HepG2 (cell line): ENCODE data around the gene PIEZO1. TPM values are rescaled to one million over a fixed set of nuclear protein-coding genes. Genes with fewer than 3 reads are reported as not detected.

Source experiments
- E2F1 ChIP-seq: sonication (generic); formaldehyde crosslinking; IDR thresholded peaks from 2 replicates; pipeline ENCODE4 v1.5.0; 2020; ENCODE audit warnings: missing genetic modification reagents
- FOSL2 ChIP-seq: sonication (generic); formaldehyde crosslinking; IDR thresholded peaks from 2 replicates; pipeline ENCODE4 v1.4.0; 2020; ENCODE audit warnings: missing genetic modification reagents
- FOXA3 ChIP-seq: IDR thresholded peaks from 2 replicates; pipeline ENCODE4 v1.6.1; 2016; ENCODE audit warnings: missing genetic modification reagents, missing compliant biosample characterization
- GLI4 ChIP-seq: sonication (generic); formaldehyde crosslinking; IDR thresholded peaks from 2 replicates; pipeline ENCODE4 v1.5.1; 2020; ENCODE audit warnings: missing genetic modification reagents, mild to moderate bottlenecking, moderate library complexity, borderline replicate concordance
- HIVEP1 ChIP-seq: sonication (generic); formaldehyde crosslinking; IDR thresholded peaks from 2 replicates; pipeline ENCODE4 v1.4.0; 2020; ENCODE audit warnings: mild to moderate bottlenecking, missing genetic modification reagents
- HOXA3 ChIP-seq: sonication (generic); formaldehyde crosslinking; IDR thresholded peaks from 2 replicates; pipeline ENCODE4 v1.5.0; 2020; ENCODE audit warnings: missing genetic modification reagents
- KAT8 ChIP-seq: IDR thresholded peaks from 2 replicates; pipeline ENCODE4 v1.6.1; 2016; ENCODE audit warnings: missing genetic modification reagents, missing compliant biosample characterization
- MZF1 ChIP-seq: sonication (generic); formaldehyde crosslinking; IDR thresholded peaks from 2 replicates; pipeline ENCODE4 v1.8.1; 2023; ENCODE audit warnings: mild to moderate bottlenecking, missing genetic modification reagents, borderline replicate concordance
- NR3C1 ChIP-seq: sonication (generic); formaldehyde crosslinking; IDR thresholded peaks from 2 replicates; pipeline ENCODE4 v1.4.0; 2020; ENCODE audit warnings: missing genetic modification reagents
- PHF21A ChIP-seq: sonication (generic); formaldehyde crosslinking; IDR thresholded peaks from 2 replicates; pipeline ENCODE4 v1.5.0; 2020; ENCODE audit warnings: mild to moderate bottlenecking, missing genetic modification reagents
- SMC3 ChIP-seq: IDR thresholded peaks from 2 replicates; pipeline ENCODE4 v1.6.1; 2011; ENCODE audit warnings: low read length, improper control_type of control experiment
- SP4 ChIP-seq: sonication (generic); formaldehyde crosslinking; IDR thresholded peaks from 2 replicates; pipeline ENCODE4 v1.8.1; 2023; ENCODE audit warnings: mild to moderate bottlenecking, missing genetic modification reagents
- TIGD3 ChIP-seq: sonication (generic); formaldehyde crosslinking; IDR thresholded peaks from 2 replicates; pipeline ENCODE4 v1.5.1; 2020; ENCODE audit warnings: mild to moderate bottlenecking, missing genetic modification reagents, borderline replicate concordance
- TOE1 ChIP-seq: sonication (generic); formaldehyde crosslinking; IDR thresholded peaks from 2 replicates; pipeline ENCODE4 v1.4.0; 2020; ENCODE audit warnings: mild to moderate bottlenecking, missing genetic modification reagents
- ZBTB1 ChIP-seq: sonication (generic); formaldehyde crosslinking; IDR thresholded peaks from 2 replicates; pipeline ENCODE4 v1.4.0; 2020; ENCODE audit warnings: missing genetic modification reagents, borderline replicate concordance
- ZNF451 ChIP-seq: sonication (generic); formaldehyde crosslinking; IDR thresholded peaks from 2 replicates; pipeline ENCODE4 v1.5.0; 2020; ENCODE audit warnings: mild to moderate bottlenecking, missing genetic modification reagents
- ZNF629 ChIP-seq: sonication (generic); formaldehyde crosslinking; conservative IDR thresholded peaks from 2 replicates; pipeline ENCODE4 v1.5.0; 2020; ENCODE audit warnings: missing genetic modification reagents
- ZNF687 ChIP-seq: sonication (generic); formaldehyde crosslinking; IDR thresholded peaks from 2 replicates; pipeline ENCODE4 v1.5.1; 2020; ENCODE audit warnings: mild to moderate bottlenecking, missing genetic modification reagents, moderate library complexity
- ZNF704 ChIP-seq: sonication (generic); formaldehyde crosslinking; IDR thresholded peaks from 2 replicates; pipeline ENCODE4 v1.8.1; 2023; ENCODE audit warnings: mild to moderate bottlenecking, inconsistent platforms, moderate library complexity, missing genetic modification reagents, borderline replicate concordance
- ZNF879 ChIP-seq: sonication (generic); formaldehyde crosslinking; IDR thresholded peaks from 2 replicates; pipeline ENCODE4 v1.8.1; 2023; ENCODE audit warnings: missing genetic modification reagents
- ZSCAN20 ChIP-seq: sonication (generic); formaldehyde crosslinking; IDR thresholded peaks from 2 replicates; pipeline ENCODE4 v1.4.0; 2020; ENCODE audit warnings: missing genetic modification reagents, mild to moderate bottlenecking, borderline replicate concordance
- ZSCAN29 ChIP-seq: sonication (generic); formaldehyde crosslinking; conservative IDR thresholded peaks from 2 replicates; pipeline ENCODE4 v1.4.0; 2020; ENCODE audit warnings: mild to moderate bottlenecking, missing genetic modification reagents
- polyA plus RNA-seq, 8 experiments: library from polyadenylated mRNA; depleted of rRNA in 3 of 8; stranded (reverse) in 7 of 8; unstranded in 1 of 8; fragments of >200 nt; fragmentation: Illumina TruSeq in 4 of 8; extraction: Trizol in 4 of 8; gene quantifications; 2 replicates each; pipeline versions ENCODE4 v1.2.1 to v1.2.3, GENCODE V29; 2011 to 2016; ENCODE audit warnings: low read depth in 4 of 8, missing spikeins in 1 of 8, mixed read lengths in 1 of 8; ENCODE audit not compliant: insufficient read depth in 1 of 8
- total RNA-seq, 5 experiments: library from RNA; depleted of rRNA; stranded (reverse); fragments of >200 nt; fragmentation: Illumina TruSeq; extraction: Trizol; gene quantifications; 2 replicates each; pipeline ENCODE4 v1.2.3, GENCODE V29; 2016; ENCODE audit warnings: low read depth in 1 of 5

Gene PIEZO1
- total and polyA plus RNA-seq, 2 of the 13 experiments (the other 11 are each of a cell fraction or from before 2014, with no cell fraction given), result 67.9 to 85.0 TPM

GRCh38 chr16:88760424-88761142 lies 24.4 kb downstream of the PIEZO1 start (continued):
- TF ChIP-seq ZNF687 (CRISPR knock-in tag) (peak; percentile 57), ZNF629 (CRISPR knock-in tag) (no peak), ZBTB1 (CRISPR knock-in tag) (no peak), SP4 (no peak), SMC3 (no peak), ZNF879 (no peak), FOSL2 (no peak), HIVEP1 (CRISPR knock-in tag) (no peak), KAT8 (no peak), ZNF704 (CRISPR knock-in tag) (no peak), GLI4 (CRISPR knock-in tag) (no peak), HOXA3 (CRISPR knock-in tag) (no peak), FOXA3 (CRISPR knock-in tag) (no peak), ZNF451 (no peak), TOE1 (CRISPR knock-in tag) (no peak), ZSCAN29 (CRISPR knock-in tag) (no peak; the same call in 1 of the 2 replicates), ZSCAN20 (CRISPR knock-in tag) (no peak), E2F1 (no peak), MZF1 (CRISPR knock-in tag) (no peak), TIGD3 (CRISPR knock-in tag) (no peak), NR3C1 (CRISPR knock-in tag) (no peak), PHF21A (CRISPR knock-in tag) (peak; percentile 40; the same call in 1 of the 2 replicates)
